Activated T-cell treated with anti-CD3 and anti-CD28 coated beads for 4 hours (primary cell): ENCODE data around the gene COX5B.
A peak's percentile ranks its signal among the peaks of the same experiment; 100 is the strongest.
"Not testable (repeated sequence)": the region's sequence is repeated elsewhere in the genome, so short reads cannot be mapped to it uniquely, and the experiment has no call there.

ENCODE experiments used
- DNase-seq: peaks from one replicate; pipeline ENCODE4 v3.0.0-alpha.2; 2020

Gene COX5B

DNA sequence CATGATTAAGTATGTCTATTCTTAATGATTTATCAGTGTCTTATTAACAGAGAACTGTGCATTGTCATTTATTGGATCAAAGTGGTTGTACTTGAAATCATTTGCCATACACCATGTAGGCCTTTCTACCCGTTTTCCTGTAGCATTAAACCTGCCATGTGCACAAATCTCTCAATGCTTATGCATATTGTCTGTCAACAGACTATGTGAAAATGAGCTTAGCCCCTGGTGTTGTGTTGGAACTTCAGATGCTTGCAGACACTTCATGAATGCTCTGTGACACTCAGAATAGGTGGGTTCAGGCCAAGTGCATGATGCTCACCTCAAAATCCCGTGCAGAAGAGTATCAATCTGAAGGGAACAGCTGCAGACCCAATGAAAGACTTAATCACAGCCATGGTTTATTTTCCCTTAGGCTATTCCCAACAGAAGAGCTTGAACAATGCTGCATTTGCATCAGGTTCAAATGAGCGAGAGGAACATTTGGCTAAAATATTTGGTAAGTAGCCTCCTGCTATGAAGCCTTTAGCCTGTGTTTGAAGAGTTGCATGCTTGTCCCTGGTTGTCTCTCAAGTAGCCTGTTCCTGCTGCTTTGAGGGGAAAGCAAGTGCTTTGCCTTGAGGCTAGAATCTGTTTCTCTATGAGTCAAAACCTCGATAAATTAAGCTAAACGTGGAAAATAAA, 29.7 kb downstream of the COX5B start:
- no peak for DNase-seq

DNA sequence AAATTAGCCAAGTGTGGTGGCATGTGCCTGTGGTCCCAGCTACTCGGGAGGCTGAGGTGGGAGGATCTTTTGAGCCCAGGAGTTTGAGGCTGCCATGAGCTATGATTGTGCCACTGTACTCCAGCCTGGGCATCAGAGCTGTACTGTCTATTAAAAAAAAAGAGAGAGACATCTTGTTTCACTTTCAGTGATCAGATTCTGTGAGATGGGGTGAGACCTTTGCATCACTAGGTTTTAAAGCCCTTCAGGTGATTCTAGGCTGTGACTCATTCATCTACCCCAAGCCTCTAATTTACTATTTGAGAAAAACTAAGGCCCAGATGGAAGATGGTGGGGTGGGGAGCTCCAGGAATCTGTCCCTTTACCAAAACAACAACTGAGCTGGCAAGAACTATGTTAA, 30.8 kb downstream of the COX5B start:
- no peak for DNase-seq

DNA sequence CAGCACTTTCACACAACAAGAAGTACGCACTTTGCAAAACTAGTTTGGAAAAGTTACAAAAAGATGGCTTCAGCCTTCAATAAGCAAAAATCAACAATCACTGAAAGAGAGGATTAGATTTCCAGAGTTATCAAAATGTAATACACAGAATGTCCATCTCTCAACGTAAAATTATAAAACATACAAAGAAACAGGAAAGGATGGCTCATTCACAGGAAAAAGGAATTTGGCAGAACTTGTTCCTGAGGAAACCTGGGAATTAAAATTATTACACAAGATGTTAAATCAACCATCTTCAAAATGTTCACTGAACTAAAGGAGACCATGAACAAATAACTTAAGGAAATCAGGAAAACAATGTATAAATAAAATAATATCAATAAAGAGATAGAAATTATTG, 31.6 kb downstream of the COX5B start:
- no peak for DNase-seq

DNA sequence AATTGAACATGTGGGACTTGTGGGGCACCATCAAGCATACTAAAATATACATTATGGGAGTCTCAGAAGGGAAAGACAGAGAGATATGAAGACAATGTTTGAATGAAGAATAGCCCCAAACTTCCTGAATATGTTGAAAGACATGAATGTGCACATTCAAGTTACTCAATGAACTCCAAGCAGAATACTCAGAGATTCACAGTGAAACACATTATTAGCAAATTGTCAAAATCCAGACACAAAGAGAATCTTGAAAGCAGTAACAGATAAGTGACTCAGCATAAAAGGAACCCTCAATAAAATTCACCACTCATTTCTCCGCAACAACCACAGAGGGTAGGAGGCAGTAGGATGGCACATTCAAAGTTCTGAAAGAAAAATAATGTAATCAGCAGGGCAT, 32.4 kb downstream of the COX5B start:
- no peak for DNase-seq

DNA sequence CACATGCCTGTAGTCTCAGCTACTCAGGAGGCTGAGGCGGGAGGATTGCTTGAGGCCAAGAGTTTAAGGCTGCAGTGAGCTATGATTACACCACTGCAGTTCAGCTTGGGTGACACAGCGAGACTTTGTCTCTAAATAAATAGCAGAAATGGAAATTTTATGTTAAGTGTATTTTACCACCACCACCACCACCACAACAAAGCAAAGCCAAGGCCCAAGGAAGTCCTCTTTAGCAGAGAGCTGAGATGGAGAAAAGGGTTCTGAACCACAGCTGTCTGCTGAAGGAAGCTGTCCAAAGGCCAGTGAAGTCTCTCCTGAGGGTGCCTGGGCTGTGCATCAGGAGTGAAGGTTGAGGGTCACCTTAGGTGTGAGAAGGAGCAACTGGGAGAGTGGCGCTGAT, 41.4 kb downstream of the COX5B start:
- not testable (repeated sequence) for DNase-seq

DNA sequence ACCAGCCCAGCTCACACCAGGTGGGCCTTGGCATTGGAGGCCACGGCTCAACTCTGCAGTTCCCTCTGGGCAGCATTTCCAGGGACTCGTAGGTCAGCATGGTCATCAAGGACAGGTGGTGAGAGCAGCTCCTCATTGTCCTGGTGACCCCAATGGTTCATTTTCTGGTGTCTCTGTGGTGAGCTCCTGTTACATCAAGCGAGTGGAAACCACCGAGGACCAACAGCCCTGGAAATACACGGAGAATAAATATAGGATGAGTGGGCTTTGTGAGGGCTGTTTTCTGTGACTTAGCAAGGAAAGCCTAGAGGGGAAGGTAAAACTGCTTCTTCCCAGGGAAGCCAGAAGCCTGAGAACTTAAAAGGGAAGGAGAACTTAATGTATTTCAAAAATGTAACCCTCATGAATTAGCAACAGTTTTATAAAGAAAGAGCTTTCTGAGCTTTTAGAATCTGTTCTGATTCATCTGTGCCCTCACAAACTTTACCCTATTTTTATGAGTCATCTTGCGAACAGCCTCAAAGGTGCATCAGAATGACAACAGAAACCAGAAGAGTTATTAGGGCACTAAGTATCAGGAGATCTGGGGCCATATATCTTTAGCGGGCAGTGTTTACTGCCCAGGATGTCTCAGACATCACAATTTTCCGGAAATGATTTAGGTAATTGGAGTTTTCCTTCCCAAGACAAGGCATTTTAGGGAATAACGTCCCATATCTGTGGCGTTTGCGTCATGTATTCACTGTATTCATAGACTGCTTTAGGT, 42.4 kb downstream of the COX5B start:
- DNase-seq = no peak

DNA sequence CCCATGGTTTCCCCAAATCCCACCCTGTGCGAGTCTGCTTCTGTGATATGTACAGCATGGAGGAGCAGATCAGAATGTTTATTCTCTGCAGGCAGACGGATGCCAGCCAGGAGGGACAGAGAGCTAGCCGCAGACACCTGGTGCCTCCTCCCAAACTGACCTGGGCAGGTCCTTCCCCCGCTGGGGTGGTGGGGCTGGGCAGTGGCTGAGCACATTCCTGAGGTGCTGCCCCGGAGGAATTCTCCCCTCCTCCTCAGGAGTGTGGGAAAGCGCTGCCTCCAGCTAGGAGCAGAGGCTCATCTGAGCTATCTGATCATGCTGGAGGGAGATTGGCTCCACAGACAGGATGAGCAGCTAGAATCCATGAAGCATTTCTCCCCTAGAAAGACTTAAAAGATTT, 45.3 kb downstream of the COX5B start:
- no peak for DNase-seq

DNA sequence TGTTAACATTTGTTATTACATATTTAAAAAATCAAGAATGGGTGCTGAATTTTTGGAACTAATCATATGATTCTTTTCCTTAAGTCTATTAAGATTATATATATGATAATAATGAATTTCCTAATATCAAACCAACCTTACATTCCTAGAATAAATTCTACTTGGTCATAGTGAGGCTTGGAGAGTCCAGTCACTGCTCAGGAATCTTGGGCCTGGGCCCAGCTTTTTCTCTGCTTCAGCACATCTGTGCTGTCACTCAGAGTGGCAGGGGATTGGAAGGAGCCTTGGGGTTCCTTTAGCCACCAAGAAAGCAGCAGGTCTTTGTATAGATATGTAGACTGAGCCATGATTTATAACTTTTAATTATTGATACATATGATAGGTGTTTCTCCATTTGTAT, 47.6 kb downstream of the COX5B start:
- DNase-seq = no peak

DNA sequence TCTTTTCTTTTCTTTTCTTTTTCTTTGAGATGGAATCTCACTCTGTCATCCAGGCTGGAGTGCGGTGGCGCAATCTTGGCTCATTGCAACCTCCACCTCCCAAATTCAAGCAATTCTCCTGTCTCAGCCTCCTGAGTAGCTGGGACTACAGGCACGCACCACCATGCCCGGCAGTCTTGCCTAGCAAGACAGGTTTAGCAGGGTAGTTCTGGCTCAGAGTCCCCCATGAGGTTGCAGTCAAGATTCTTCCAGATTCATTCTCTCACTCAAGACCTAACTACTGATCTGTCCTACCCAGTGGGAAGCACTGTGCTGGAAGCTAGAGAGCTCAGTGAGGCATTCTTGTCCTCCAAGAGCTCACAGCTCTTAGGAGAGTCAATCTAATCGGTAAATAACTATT, 49.9 kb downstream of the COX5B start:
- DNase-seq = no peak

DNA sequence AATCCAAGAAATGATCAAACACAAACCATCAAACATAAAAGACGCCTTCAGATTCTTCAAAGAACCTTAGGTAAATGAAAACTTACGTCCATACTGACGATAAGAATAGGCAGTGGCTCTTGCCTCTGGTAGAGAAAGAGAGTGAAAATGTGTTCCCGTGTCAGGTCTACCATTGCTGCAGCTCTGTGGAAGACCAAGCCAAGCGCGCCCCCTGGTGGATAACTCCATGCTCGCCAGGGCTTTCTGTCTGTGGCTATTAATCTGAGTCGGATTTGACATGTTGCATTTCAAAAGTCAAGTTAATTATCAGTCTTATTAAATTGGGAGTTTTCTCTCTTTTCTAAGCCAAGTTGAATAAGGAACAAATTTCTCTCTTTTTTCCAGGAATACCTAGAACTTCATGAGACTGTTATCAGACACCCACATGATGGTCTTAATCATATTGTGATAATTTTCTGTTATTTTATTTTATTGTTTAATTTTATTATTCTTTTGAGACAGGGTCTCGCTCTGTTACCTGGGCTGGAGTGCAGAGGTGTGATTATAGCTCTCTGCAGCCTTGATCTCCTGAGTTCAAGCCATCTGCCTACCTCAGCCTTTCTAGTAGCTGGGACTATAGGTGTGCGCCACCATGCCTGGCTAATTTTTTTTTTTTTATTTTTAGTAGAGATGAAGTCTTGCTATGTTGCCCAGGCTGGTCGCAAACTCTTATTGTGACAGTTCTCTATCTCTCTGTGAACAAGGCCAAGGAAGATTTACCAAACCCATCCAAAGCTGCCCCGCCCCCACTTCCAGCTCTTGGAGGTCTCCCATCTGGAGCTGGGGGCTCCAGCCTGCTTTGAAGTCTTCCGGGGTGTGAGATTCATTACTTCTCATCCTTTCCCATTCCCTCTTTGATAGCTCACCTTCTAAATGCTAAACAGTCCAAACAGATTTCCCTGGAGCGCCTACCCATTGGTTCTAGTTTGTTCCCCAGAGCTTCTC, 51.7 kb downstream of the COX5B start:
- peak; percentile 93 for DNase-seq
